RWPE2 (cell line): ENCODE data around the gene HPD.

ENCODE experiments used
- ATAC-seq: fragments of 200-7000 bp; cut with Tn5 transposase; 3 replicates; pipeline ENCODE4 v1.9.1; 2021; ENCODE audit warnings: low read depth
- DNase-seq: peaks from one replicate; pipeline ENCODE4 v3.0.0-alpha.2; 2020; ENCODE audit warnings: low spot score
- H3K27ac ChIP-seq: fragments of 450-650 bp; 2 replicates; pipeline ENCODE4 v1.5.1; 2017; ENCODE audit warnings: mild to moderate bottlenecking; ENCODE audit not compliant: poor library complexity, severe bottlenecking
- H3K27me3 ChIP-seq: fragments of 250-450 bp; sonication (Bioruptor Pico); 2 replicates; pipeline ENCODE4 v1.5.1; 2021; ENCODE audit warnings: mild to moderate bottlenecking, moderate library complexity; ENCODE audit not compliant: insufficient read depth, poor library complexity, severe bottlenecking
- H3K36me3 ChIP-seq: fragments of 250-450 bp; sonication (Bioruptor Pico); 2 replicates; pipeline ENCODE4 v1.5.1; 2020; ENCODE audit warnings: low read depth, mild to moderate bottlenecking, moderate library complexity
- H3K4me1 ChIP-seq: fragments of 250-450 bp; sonication (Bioruptor Pico); 2 replicates; pipeline ENCODE4 v1.5.1; 2021; ENCODE audit warnings: mild to moderate bottlenecking, moderate library complexity; ENCODE audit not compliant: insufficient read depth, poor library complexity, severe bottlenecking
- H3K4me3 ChIP-seq: fragments of 250-450 bp; sonication (Bioruptor Pico); 2 replicates; pipeline ENCODE4 v1.5.1; 2021; ENCODE audit warnings: mild to moderate bottlenecking, moderate library complexity; ENCODE audit not compliant: severe bottlenecking
- H3K9me3 ChIP-seq: fragments of 250-450 bp; sonication (Bioruptor Pico); 2 replicates; pipeline ENCODE4 v1.5.1; 2021; ENCODE audit warnings: mild to moderate bottlenecking, moderate library complexity; ENCODE audit not compliant: severe bottlenecking
- TF ChIP-seq, protein P1 (sequence below): fragments of 450-650 bp; IDR thresholded peaks from one replicate; pipeline ENCODE4 v1.5.1; 2017; ENCODE audit warnings: mild to moderate bottlenecking, moderate library complexity; ENCODE audit not compliant: poor library complexity, severe bottlenecking

The HPD gene

DNA sequence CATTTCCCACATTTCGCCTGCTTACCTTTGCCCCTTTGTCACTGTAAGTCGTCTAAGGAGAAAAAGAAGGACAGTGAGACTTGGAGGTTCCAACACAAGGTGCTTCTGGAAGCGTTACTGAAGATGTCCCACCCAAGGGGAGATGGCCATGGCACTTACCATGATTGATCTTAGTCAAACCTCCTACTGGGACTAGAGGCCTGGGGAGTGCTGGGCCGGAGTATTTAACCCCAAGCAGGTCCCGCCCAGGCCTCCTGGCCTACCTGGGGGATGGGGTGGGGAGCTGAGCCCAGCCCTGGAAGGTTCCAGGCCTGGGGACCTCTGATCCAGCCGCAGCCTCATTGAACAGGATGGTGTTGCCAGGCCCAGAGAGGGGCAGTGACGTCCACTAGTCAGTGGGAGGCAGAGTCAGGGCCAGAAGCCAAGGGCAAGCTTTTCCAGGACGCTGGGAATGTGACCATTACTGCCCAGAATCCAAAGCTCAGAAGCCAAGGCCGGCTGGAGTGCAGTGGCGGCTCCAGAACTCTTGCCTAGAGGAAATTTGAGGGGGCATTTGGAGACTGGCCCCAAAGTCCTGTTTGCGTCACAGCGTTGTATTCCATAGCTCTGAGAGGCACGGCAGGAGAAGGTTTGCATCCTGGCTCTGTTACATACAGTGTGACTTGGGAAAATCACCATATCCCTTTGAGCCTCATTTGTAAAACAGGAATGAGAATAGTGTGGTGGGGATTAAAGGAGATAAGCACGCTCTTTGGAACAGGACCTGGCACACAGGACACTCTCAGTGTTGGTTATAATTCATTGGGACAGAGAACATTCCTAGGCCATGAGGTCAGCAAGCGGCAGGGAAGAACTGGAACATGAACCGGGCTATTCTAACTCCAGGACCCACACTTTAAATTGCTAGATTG is at the start of gene HPD:
Gene HPD, minus strand, starts transcription at position 198 of the 911 bp plus-strand sequence. Its CDS starts 36 bp downstream, at position 162.
- no peaks in the 10 kb centered on the region for H3K36me3 ChIP-seq
- H3K4me3 ChIP-seq: no peak within 1 kb of the TSS
- H3K27me3 ChIP-seq: no peaks in the 10 kb centered on the region
- TF ChIP-seq, protein P1, sequence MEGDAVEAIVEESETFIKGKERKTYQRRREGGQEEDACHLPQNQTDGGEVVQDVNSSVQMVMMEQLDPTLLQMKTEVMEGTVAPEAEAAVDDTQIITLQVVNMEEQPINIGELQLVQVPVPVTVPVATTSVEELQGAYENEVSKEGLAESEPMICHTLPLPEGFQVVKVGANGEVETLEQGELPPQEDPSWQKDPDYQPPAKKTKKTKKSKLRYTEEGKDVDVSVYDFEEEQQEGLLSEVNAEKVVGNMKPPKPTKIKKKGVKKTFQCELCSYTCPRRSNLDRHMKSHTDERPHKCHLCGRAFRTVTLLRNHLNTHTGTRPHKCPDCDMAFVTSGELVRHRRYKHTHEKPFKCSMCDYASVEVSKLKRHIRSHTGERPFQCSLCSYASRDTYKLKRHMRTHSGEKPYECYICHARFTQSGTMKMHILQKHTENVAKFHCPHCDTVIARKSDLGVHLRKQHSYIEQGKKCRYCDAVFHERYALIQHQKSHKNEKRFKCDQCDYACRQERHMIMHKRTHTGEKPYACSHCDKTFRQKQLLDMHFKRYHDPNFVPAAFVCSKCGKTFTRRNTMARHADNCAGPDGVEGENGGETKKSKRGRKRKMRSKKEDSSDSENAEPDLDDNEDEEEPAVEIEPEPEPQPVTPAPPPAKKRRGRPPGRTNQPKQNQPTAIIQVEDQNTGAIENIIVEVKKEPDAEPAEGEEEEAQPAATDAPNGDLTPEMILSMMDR: no peak
- H3K9me3 ChIP-seq: no peaks in the 10 kb centered on the region
- DNase-seq (no peak), ATAC-seq (peak; percentile 80)
- no peak within 1 kb of the TSS for H3K27ac ChIP-seq
- peaks cover 4% of the 10 kb centered on the region for H3K4me1 ChIP-seq

DNA sequence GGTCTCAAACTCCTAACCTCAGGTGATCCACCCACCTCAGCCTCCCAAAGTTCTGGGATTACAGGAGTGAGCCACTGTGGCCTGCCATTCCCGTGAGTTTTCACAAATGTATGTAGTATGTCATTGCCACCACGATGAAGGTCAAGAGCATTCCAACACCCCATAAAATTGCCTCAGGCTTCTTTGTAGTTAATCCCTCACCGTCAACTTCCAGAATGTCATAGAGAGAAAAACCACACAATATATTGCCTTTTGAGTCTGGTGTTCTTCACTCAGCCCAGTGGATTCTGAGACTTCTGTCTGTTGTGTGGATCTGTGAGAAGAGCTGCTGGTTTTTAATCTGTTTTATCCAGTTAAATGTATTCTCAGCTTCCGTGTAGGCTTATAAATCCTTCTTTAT is 47.1 kb upstream of the HPD start:
- H3K4me3 ChIP-seq: no peak overlapping the region
- no peaks in the 10 kb centered on the region for H3K4me1 ChIP-seq
- TF ChIP-seq, protein P1: no peak
- H3K27ac ChIP-seq: no peak overlapping the region
- peaks cover 79% of the 10 kb centered on the region for H3K36me3 ChIP-seq
- H3K27me3 ChIP-seq: no peaks in the 10 kb centered on the region
- no peaks in the 10 kb centered on the region for H3K9me3 ChIP-seq
- no peak for DNase-seq
- no peak for ATAC-seq

DNA sequence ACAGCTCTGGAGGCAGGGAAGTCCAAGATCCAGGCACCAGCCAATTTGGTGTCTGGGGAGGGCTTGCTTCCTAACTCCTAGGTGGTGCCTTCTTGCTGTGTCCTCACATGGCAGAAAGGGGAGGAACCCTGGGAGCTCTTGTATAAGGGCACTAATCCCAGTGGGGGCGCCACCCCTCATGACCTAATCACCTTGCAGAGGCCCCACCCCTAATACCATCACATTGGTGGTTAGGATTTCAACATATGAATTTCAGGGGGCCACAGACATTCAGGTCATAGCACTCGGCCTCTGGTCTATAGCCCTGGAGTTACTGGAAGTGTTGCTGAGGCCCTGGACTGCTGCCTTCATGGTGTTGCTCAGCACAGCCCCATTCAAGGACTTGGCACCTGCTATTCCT is 44.5 kb upstream of the HPD start:
- TF ChIP-seq, protein P1: no peak
- Histone ChIP-seq H3K4me1 (no peaks in the 10 kb centered on the region), H3K27ac (no peak overlapping the region), H3K9me3 (no peaks in the 10 kb centered on the region), H3K36me3 (peaks cover 78% of the 10 kb centered on the region), H3K27me3 (no peaks in the 10 kb centered on the region), H3K4me3 (no peak overlapping the region)
- DNase-seq (no peak), ATAC-seq (no peak)

DNA sequence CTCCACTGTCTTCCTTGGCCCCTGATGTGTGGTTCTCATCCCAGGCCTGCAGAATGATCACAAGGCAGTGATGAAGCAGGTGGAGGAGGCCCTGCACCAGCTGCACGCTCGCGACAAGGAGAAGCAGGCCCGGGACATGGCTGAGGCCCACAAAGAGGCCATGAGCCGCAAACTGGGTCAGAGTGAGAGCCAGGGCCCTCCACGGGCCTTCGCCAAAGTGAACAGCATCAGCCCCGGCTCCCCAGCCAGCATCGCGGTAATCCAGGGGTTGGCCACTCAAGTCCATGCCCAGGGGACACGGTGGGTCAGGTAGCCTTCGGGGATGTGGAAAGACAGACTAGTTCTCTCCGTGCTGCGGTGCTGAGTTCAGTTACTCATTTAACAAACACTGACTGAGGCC is 40.9 kb upstream of the HPD start:
- no peak overlapping the region for H3K27ac ChIP-seq

More for the DNA sequence above, 40.9 kb upstream of the HPD start:
- Histone ChIP-seq H3K4me1 (no peaks in the 10 kb centered on the region), H3K9me3 (no peaks in the 10 kb centered on the region), H3K36me3 (peaks cover 84% of the 10 kb centered on the region), H3K4me3 (no peak overlapping the region), H3K27me3 (no peaks in the 10 kb centered on the region)
- no peak for DNase-seq
- TF ChIP-seq, protein P1: no peak
- ATAC-seq: no peak
